Effector CD8-positive, alpha-beta T cell (primary cell): ENCODE results near the gene TTLL6.
"Not testable (repeated sequence)": the region's sequence is repeated elsewhere in the genome, so short reads cannot be mapped to it uniquely, and the experiment has no call there.

Experiments used
- DNase-seq: peaks from one replicate; lab custom pipeline; 2025; lab: John Stamatoyannopoulos, UW

TTLL6 gene

DNA sequence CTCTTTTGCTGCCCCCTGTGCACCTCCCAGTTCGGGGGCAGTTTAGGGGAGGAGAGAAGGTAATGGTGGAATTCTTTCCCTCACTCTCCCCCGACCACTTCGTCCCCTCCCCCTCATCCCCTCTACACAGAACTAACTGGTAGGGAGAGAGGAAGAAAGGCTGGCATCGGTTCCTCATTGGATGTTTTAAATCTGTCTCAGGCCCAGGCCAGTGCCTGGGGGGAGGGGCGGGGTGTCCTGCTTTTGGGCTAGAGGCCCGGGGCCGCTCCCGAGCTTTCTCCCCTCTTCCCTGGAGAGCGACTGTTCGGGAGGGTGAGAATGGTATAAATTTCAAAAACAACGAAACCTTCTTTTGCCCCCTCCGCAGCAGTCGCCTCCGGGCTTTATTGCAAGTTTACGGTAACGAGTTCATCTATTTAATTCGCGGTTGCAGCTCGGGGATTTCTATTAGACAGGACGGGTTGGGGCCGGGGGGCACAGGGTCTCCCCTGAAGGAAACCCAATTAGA, 94.1 kb downstream of the TTLL6 start, which contains the start of gene PRAC2:
Gene PRAC2, plus strand, starts transcription at position 271 of the 508 bp plus-strand sequence. CDS start 1,226 bp downstream, outside the sequence.
- no peak for DNase-seq

DNA sequence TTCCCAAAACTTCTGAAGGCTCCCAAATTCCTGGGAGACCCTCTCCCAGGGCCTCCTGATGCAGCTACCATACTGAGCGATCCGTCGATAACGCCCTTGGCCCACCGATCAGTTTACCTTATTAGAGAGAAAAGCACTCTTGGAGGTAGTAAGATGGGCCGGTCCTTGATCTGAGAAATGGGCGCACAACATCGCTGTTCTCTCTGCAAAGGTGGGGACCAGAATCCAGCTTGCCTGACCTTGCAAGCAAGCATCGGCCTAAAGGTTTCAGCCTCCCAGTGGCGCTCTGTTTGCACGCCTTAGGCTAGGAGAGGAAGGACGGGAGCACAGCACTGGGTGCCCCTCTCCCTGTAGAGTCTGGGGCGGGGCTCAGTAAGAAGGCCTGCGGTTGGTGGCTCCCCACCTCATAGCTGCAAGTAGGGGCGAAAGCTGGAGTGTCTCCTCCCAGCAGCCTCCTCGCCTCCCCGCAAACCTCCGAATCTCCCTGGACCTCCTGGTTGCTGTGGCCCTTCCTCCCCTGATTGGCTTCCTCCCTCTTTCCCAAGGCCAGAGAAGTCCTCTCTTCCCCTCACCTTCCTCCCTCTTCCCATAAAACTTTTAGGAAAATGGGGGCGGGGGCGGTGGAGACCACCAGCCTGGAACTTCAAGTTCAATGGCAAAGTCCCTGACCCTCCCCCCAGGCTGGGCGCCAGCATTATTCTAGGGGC, 94.7 kb downstream of the TTLL6 start, which contains the start of gene PRAC1:
Gene PRAC1, minus strand, starts transcription at position 318 of the 707 bp plus-strand sequence. Its CDS starts 126 bp downstream, at position 192.
- no peak for DNase-seq

DNA sequence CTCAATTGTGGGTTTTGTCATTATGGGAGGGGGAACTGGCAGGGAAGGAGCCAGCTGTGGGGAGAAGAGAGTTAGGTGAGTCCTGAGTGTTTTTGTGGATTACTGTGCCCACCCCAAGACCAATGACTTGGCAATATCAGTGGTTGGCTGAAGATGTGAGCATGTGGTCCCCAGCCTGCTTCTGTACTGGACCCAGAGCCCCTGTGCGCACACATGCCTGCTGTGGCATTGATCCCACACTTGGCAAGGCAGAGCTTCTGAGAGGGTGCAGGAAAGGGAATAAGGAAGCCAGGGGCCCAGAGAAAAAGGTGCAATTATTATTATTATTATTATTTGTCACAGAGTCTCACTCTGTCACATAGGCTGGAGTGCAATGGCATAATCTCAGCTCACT, 96.0 kb downstream of the TTLL6 start:
- no peak for DNase-seq

DNA sequence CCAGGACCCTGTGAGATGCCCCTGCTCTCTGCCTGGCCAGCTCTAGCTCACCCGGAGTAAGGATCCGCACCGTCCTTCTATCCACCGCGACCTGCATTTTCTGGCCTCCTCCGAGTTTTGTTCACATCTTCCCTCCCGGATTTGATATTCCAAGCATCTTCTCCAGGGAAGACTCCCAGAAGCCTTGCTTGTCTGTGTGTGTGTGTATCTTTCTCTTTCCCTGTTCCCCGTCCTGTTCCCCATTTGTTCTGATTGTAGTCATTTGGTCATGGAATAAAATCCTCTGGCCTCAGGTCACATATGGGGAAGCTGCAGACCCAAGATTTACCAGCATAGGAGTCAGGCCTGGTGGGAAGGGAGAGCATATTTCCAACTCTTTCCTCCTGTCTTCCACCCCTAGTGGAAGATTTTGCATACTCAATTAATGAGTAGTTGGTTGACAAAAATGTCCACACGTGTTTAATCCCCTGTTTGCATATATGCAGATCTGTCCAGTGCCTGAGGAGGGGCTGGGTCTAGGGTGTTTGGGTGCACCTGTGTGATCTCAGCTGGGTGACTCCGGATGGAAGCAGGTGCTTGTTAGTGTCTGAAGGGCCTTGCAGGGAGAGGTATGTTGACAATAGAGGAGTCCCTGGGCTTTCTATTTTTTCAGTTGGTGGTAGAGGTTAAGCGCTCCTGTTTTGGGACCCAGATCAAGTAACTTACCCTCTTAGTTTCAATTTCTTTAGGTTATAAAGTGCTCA, 96.6 kb downstream of the TTLL6 start:
- DNase-seq = no peak

DNA sequence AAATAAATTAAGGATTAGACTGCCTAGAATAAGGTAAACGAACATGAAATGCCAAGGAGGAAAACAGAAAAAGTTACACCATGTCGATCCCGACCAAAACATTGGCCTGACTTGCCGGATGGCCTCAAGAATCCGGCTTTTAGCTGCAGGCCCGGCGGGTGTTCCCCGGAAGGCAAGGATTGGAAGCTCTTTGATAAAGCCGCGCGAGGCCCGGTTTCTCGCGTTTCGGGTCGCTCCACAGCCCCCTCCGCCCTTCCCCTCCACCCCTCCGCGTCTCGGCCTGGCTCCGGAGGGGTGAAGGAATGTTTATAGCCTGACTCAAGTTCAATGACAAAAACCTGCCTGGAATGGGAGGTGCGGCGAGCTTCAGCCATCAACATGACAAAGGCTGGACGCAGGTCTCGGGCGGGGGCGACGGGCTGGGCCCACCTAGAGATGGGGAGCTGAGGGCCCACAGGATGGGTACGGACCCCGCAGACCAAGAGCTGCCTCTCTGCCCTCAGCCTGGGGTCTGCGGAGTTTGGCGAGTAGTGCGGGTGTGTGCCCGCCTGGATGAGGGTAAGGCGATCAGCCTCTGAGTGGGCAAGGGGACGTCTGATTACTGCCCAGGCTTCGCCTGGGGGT, 97.3 kb downstream of the TTLL6 start:
- DNase-seq = no peak

DNA sequence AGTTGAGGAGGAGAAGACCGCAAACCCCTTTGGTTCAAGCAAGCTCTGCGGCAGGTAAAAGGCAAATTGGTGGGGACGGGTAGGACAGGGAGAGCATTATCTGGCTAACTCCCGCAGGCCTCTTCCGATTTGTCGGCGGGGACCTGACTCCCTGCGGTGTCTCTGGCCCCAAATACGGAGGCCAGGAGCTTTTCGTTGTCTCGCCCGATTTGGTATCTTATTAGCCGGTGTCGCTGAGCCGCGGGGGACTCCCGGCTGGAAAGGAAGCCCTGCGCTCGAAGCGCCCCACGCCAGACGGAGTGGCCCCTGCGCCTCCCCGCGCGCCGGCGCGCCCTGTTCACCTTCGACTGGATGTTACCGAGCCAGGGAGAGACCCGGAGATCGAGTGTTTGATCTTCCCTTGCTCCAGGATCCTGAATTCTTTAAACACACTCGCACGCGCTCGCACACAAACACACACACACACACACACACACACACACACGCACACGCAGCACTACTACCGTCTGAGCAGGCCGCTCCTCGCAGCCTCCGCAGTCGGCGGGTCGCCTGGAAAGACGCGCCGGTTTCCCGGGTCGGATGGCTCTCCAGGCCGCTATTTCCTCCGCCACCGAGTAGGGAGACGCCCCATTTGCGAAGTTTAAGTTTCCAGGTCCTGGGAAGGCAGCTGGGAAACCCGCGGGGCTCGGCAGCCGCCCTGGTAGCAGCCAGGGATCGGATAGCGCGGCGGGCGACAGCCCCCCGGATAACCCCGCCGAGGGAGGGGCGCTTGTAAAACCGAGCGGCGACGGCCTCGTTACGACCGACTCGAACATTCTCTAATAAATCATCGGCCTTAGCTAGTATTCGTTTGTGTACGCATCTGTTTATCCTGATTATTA, 98.0 kb downstream of the TTLL6 start:
- DNase-seq = no peak

DNA sequence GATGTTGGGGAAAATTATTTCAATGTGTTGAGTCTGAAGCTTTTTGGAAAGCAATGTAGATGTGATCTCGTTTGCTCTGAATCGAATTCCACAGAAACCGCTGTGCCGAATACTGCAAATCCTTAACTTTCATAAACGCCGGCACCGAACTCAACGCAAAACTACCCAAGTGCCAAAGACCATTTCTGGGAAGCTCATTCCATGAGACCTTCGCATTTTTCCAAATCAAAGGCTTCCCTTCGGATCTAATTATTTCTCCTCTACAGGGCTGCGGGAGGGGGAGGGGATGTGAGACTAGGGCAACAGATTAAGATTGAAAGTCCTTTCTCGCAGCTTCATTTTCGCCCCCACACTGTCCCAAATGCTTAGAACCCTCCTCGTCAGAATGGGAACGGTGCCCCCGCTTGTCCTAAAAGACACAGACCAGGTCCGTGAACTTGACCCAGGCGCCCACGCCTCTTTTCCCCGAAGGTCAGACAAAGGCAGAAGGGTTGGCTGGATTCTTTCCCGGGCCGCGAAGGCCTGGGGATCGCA, 98.7 kb downstream of the TTLL6 start:
- DNase-seq = no peak

DNA sequence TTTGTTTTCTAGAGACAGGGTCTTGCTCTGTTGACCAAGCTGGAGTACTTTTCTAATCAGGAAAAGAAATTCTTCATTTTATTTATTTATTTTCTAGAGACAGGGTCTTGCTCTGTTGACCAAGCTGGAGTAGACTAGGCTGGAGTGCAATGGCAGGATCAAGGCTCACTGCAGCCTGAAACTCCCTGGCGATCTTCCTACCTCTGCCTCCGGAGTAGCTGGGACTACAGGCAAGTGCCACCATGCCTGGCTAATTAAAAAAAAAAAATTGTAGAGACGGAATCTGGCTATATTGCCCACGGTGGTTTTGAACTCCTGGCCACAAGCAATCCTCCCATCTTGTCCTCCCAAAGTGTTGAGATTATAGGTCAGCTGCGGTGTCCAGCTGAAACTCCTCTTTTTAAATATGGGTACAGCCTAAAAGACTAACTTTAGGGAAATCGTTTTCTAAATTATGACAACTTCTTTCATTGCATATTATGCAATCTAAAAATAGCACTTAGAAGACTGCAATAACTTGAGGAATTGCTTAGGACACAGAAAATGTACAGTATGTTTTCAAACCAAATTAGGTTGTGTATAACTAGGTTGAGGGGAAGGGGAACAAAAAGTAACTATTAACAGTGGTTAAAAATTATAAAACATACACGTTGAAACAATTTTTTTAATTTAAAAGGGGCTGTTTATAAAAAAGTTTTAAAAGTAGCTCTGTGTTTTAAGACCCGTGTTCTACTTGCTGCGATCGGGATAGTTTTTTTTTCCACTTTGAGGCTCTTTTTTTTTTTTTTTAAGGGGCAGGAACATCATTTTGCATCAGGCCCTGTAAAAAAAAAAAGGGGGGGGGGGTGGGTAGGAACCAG, 99.4 kb downstream of the TTLL6 start:
- no peak for DNase-seq

DNA sequence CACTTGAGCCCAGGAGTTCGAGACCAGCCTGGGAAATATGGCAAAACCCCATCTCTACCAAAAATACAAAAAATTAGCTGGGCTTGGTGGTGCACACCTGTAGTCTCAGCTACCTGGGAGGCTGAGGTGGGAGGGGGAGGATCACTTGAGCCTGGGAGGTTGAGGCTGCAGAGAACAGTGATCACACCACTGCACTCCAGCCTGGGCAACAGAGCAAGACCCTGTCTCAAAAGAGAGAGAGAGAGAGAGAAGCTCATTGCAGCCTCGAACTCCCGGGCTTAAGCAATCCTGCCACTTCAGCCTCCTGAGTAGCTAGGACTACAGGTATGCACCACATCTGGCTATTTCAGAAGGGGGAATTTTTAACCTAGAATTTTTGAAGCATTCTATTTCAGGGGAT, 100.5 kb downstream of the TTLL6 start:
- DNase-seq = not testable (repeated sequence)

DNA sequence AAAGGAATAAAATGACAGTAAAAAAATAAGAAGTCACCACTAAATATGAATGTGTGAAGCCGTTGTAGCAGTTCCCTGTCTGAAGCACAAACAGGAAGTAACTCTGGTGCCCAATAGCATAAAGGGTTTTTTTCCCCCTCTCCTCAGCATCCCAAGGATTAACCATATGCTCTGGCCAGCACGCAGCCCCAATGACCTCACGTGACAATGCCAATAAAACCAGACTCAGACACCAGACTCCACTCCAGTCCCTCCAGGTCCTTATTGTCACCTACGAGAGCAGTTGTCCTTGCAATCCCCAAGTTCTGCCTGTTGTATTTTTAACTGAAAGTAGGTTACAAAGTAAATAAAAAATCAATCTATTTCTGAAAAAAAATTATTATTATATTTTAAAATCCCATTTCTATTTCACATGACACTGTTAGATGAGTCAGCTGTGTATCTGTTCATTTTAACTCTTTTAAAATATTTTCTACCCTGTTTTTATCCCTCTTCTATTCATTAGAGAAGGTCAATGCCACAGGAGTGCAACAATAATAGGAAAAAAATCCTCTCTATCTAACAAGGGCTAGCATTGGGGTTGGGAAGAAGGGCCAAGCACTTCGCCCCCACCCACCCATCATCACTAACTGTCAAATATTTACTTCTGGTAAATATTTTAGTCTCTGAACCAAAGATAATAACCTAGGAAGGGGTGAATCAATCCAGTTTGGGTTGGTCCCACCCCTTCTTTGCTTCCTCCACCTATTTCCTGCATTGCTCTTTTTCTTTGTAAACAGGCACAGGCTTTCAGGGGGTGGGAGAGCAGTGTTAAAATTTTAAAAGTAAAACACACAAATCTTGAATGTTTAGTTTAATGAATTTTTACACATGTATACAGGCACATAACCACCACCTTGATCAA, 101.3 kb downstream of the TTLL6 start:
- no peak for DNase-seq
